ENCODE measurements around the gene BAIAP3.

BAIAP3 gene

DNA sequence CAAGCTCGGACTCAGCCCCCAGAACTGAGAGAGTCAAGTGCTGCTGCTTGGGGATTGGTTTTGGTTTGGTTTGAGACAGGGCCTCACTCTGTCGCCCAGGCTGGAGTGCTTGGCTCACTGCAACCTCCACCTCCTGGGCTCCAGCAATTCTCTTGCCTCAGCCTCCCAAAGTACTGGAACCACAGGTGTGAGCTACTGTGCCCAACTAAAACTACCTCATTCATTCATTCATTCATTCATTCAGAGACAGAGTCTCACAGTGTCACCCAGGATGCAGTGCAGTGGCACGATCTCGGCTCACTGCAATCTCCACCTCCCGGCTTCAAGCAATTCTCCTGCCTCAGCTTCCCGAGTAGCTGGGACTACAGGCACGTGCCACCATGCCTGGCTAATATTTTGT, 56.3 kb downstream of the BAIAP3 start:
- DNase-seq (ENCODE audit: extremely low read depth in 1 of 2, low read depth in 1 of 2), result no peak

GRCh38 chr16:1390239-1390779, 56.9 kb downstream of the BAIAP3 start:
- no peak for DNase-seq (ENCODE audit: extremely low read depth in 1 of 2, low read depth in 1 of 2)

DNA sequence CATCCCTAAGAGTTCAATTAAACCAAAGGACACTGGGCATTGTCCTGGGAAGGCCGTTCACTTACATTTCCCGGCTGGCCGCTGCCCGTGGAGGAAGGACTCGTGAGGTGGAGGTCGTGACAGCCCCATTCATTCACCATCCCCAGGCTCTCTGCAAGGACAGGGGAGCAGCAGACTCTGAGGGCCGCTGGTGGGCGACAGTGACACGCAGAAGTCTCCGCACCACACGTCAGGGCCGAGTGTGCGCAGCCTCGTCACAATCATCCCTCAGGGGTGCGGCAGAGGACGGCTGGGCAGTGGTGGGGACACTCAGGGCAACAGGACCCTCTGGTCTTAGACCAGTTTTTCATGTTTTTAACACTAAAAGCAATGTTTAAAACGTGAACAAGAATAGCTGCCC, 59.4 kb downstream of the BAIAP3 start:
- no peak for DNase-seq (ENCODE audit: extremely low read depth in 1 of 2, low read depth in 1 of 2)

GRCh38 chr16:1393613-1394176, 60.2 kb downstream of the BAIAP3 start:
- DNase-seq (ENCODE audit: extremely low read depth in 1 of 2, low read depth in 1 of 2), result no peak

- no peak for DNase-seq (ENCODE audit: extremely low read depth in 1 of 2, low read depth in 1 of 2)
Measured at GRCh38 chr16:1394367-1394951, 61.0 kb downstream of the BAIAP3 start.

DNA sequence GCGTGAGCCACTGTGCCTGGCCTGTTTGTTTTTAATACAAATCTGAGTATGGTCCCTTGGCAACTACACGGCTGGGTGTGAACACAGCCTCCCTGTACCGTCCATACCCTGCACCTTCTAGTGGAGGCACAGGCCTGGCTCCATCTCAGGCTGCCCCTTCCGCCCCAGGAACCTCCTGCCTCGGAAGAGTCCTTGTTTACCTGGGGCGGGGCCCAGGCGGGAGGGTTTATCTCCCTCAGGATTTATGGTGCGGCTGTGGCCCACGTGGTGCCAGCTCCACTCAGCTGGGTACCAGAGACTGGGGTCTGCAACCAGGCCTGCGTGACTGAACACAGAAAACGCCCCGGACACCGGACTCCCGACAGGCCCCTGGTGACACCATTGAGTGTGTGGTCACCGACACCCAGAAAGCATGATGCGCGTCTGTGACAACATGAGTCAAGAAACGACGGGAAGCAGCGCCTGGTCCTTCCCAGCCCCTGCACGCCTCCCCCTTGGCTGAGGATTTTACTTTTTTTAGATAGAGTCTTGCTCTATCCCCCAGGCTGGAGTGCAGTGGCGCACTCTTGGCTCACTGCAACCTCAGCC, 62.1 kb downstream of the BAIAP3 start:
- DNase-seq (ENCODE audit: extremely low read depth in 1 of 2, low read depth in 1 of 2), result no peak

DNA sequence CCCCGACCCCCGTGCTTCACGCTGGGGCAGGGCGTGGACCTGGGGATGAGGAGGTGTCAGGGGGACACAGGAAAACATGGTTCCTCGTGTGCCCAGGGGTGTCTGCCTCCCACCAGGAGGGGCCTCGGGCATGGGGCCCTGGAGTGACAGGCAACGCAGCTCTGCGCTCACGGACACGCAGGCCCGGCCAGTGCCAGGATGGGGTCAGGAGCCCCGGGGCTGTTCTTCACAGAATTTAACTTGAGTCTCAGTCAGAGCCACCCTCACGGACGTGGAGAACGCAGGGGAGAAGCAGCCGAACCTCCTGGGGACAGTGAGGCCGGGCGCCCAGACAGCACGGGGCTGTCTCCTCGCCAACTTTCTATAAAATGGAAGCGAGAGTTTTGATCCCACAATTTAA, 64.3 kb downstream of the BAIAP3 start:
- DNase-seq (ENCODE audit: extremely low read depth in 1 of 2, low read depth in 1 of 2), result no peak

- no peak for DNase-seq (ENCODE audit: extremely low read depth in 1 of 2, low read depth in 1 of 2)
Measured at GRCh38 chr16:1398351-1398750, 64.9 kb downstream of the BAIAP3 start.
